ENCODE results near the gene ASCL1. TPM values are rescaled to one million over a fixed set of nuclear protein-coding genes. Genes with fewer than 3 reads are reported as not detected.

The ASCL1 gene
- total RNA-seq, 2 experiments from 2014 or later: not detected

- no peak for ATAC-seq (ENCODE audit: poor library complexity)
These were observed 7.1 kb upstream of the ASCL1 start for GRCh38 chr12:102950107-102950949.

GRCh38 chr12:102950950-102951619 is 6.4 kb upstream of the ASCL1 start:
- Mint-ChIP-seq H3K4me3 (no peak overlapping the region), H3K4me1 (ENCODE audit: low read depth) (no peaks in the 10 kb centered on the region), H3K9me3 (no peaks in the 10 kb centered on the region), H3K36me3 (ENCODE audit: low read depth) (no peaks in the 10 kb centered on the region), H3K27me3 (peaks cover 97% of the 10 kb centered on the region), H3K27ac (no peak overlapping the region)
- no peaks in the 10 kb centered on the region for H3K36me3 ChIP-seq (ENCODE audit: insufficient read depth, low read length)
- ChIA-PET CTCF (interaction anchor here (0.6 kb wide), 1 partner anchor 239 kb away, joined by 3 read pairs; no protein-coding TSS in a partner anchor), POLR2A (no interaction called here)
- ATAC-seq (ENCODE audit: poor library complexity) (no peak), DNase-seq (no peak)
- peaks cover 32 to 71% of the 10 kb centered on the region in 2 experiments for H3K27me3 ChIP-seq (ENCODE audit: control insufficient read depth in 1 of 2, insufficient read depth in 2 of 2, low read length in 2 of 2)
- intact Hi-C loops (cut with DNase I, micrococcal nuclease): no loop called here
- no peak for TF ChIP-seq CTCF (IDR thresholded peaks at IDR 0.05)
- H3K4me1 ChIP-seq (ENCODE audit: insufficient read depth, low read length): no peaks in the 10 kb centered on the region
- H3K27ac ChIP-seq (ENCODE audit: low read depth in 1 of 2, low read length in 2 of 2): no peak overlapping the region
- peaks cover 0 to 5% of the 10 kb centered on the region in 2 experiments for H3K9me3 ChIP-seq (ENCODE audit: control insufficient read depth in 1 of 2, insufficient read depth in 1 of 2, low read length in 2 of 2)
- H3K4me3 ChIP-seq (ENCODE audit: low read length): no peak overlapping the region

More at GRCh38 chr12:102950107-102950949, 7.1 kb upstream of the ASCL1 start:
- H3K4me3 ChIP-seq (ENCODE audit: low read length): no peak overlapping the region
- no peaks in the 10 kb centered on the region for H3K4me1 Mint-ChIP-seq (ENCODE audit: low read depth)
- intact Hi-C loops (cut with DNase I, micrococcal nuclease): no loop called here
- TF ChIP-seq CTCF (IDR thresholded peaks at IDR 0.05): no peak
- H3K4me1 ChIP-seq (ENCODE audit: insufficient read depth, low read length): no peaks in the 10 kb centered on the region
- no peak for DNase-seq
- H3K36me3 ChIP-seq (ENCODE audit: insufficient read depth, low read length): no peaks in the 10 kb centered on the region
- POLR2A ChIA-PET: no interaction called here
- H3K4me3 Mint-ChIP-seq: no peak overlapping the region
- no peak overlapping the region for H3K27ac Mint-ChIP-seq
- H3K9me3 Mint-ChIP-seq: no peaks in the 10 kb centered on the region
- no peak overlapping the region for H3K27ac ChIP-seq (ENCODE audit: low read depth in 1 of 2, low read length in 2 of 2)
- H3K9me3 ChIP-seq (ENCODE audit: control insufficient read depth in 1 of 2, insufficient read depth in 1 of 2, low read length in 2 of 2): no peaks in the 10 kb centered on the region
- peaks cover 89% of the 10 kb centered on the region for H3K27me3 Mint-ChIP-seq
- peaks cover 25 to 64% of the 10 kb centered on the region in 2 experiments for H3K27me3 ChIP-seq (ENCODE audit: control insufficient read depth in 1 of 2, insufficient read depth in 2 of 2, low read length in 2 of 2)
- CTCF ChIA-PET: interaction anchor here (0.6 kb wide), 1 partner anchor 240 kb away, joined by 3 read pairs; no protein-coding TSS in a partner anchor
- H3K36me3 Mint-ChIP-seq (ENCODE audit: low read depth): no peaks in the 10 kb centered on the region

- no peak for ATAC-seq (ENCODE audit: poor library complexity)
- Histone ChIP-seq H3K9me3 (ENCODE audit: control insufficient read depth in 1 of 2, insufficient read depth in 1 of 2, low read length in 2 of 2) (peaks cover 0 to 7% of the 10 kb centered on the region in 2 experiments), H3K4me3 (ENCODE audit: low read length) (no peak overlapping the region), H3K27ac (ENCODE audit: low read depth in 1 of 2, low read length in 2 of 2) (no peak overlapping the region), H3K4me1 (ENCODE audit: insufficient read depth, low read length) (peaks cover 3% of the 10 kb centered on the region), H3K27me3 (ENCODE audit: control insufficient read depth in 1 of 2, insufficient read depth in 2 of 2, low read length in 2 of 2) (peaks cover 31 to 78% of the 10 kb centered on the region in 2 experiments), H3K36me3 (ENCODE audit: insufficient read depth, low read length) (no peaks in the 10 kb centered on the region)
- H3K4me3 Mint-ChIP-seq: no peak overlapping the region
- H3K9me3 Mint-ChIP-seq: no peaks in the 10 kb centered on the region
- no peak for DNase-seq
- no peak for TF ChIP-seq CTCF (IDR thresholded peaks at IDR 0.05)
- H3K36me3 Mint-ChIP-seq (ENCODE audit: low read depth): no peaks in the 10 kb centered on the region
- H3K27me3 Mint-ChIP-seq: peaks cover 97% of the 10 kb centered on the region
- H3K27ac Mint-ChIP-seq: no peak overlapping the region
- ChIA-PET POLR2A (no interaction called here), CTCF (no interaction called here)
- H3K4me1 Mint-ChIP-seq (ENCODE audit: low read depth): no peaks in the 10 kb centered on the region
- intact Hi-C loops (cut with DNase I, micrococcal nuclease): no loop called here
These were observed 5.6 kb upstream of the ASCL1 start for GRCh38 chr12:102951841-102952240.
